ENCODE data around the gene AATK. TPM values are rescaled to one million over a fixed set of nuclear protein-coding genes. Genes with fewer than 3 reads are reported as not detected.

AATK gene
- total and polyA plus RNA-seq, 2 donors (not counting 3 experiments of a cell fraction or from before 2014, with no cell fraction given), result 0.69 to 1.00 TPM

DNA sequence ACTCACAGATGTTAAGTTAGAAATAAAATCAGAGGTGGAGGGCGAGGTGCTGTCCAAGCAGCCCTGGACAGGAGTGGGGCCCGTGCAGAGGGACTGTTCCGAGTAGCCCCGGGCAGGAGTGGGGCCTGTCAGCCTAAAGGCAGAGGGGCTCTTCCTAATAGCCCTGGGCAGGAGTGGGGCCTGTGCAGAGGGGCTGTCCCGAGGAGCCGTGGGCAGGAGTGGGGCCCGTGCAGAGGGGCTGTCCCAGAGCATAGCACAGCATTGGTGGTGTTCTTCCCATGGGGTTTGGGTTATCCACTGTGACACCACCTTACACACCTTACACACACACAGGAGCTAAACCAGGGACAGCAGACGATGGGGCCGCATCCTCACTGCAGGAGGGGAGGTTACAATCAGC lies 46.3 kb upstream of the AATK start:
- no peak overlapping the region for H3K9ac ChIP-seq (replicated peaks; ENCODE audit: extremely low read depth, insufficient read depth, low read length)
- FAIRE-seq (no peak), DNase-seq (ENCODE audit: low read depth, low spot score) (no peak)
- H2AFZ ChIP-seq (ENCODE audit: low read depth, low read length), result no peak overlapping the region
- intact Hi-C loops (cut with micrococcal nuclease) (no loop called here), dilution Hi-C loops (cut with MboI; ENCODE audit: extremely low pct_ligation_motif_present, low sequenced_read_pairs) (no loop called here)
- H3K27me3 ChIP-seq (ENCODE audit: control insufficient read depth in 2 of 2, insufficient read depth in 2 of 2, low read length in 2 of 2), result no peaks in the 10 kb centered on the region
- POLR2A ChIA-PET, result no interaction called here
- no peaks in the 10 kb centered on the region for H4K20me1 ChIP-seq (replicated peaks; ENCODE audit: control insufficient read depth, extremely low read depth, insufficient read depth, low read length)
- H3K79me2 ChIP-seq (ENCODE audit: control insufficient read depth, insufficient read depth, low read length), result no peaks in the 10 kb centered on the region
- peaks cover 6% of the 10 kb centered on the region for H3K4me1 ChIP-seq (ENCODE audit: control insufficient read depth, extremely low read depth, insufficient read depth, low read length)
- H3K36me3 ChIP-seq (ENCODE audit: control insufficient read depth in 2 of 2, extremely low read depth in 1 of 2, insufficient read depth in 2 of 2, low read length in 2 of 2), result no peaks in the 10 kb centered on the region
- no peaks in the 10 kb centered on the region for H3K9me1 ChIP-seq (replicated peaks; ENCODE audit: control insufficient read depth, extremely low read depth, insufficient read depth, low read length)
- TF ChIP-seq, protein P1, sequence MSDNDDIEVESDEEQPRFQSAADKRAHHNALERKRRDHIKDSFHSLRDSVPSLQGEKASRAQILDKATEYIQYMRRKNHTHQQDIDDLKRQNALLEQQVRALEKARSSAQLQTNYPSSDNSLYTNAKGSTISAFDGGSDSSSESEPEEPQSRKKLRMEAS (IDR thresholded peaks at IDR 0.05; ENCODE audit: insufficient read depth, insufficient read length), result no peak
- TF ChIP-seq, protein P2, sequence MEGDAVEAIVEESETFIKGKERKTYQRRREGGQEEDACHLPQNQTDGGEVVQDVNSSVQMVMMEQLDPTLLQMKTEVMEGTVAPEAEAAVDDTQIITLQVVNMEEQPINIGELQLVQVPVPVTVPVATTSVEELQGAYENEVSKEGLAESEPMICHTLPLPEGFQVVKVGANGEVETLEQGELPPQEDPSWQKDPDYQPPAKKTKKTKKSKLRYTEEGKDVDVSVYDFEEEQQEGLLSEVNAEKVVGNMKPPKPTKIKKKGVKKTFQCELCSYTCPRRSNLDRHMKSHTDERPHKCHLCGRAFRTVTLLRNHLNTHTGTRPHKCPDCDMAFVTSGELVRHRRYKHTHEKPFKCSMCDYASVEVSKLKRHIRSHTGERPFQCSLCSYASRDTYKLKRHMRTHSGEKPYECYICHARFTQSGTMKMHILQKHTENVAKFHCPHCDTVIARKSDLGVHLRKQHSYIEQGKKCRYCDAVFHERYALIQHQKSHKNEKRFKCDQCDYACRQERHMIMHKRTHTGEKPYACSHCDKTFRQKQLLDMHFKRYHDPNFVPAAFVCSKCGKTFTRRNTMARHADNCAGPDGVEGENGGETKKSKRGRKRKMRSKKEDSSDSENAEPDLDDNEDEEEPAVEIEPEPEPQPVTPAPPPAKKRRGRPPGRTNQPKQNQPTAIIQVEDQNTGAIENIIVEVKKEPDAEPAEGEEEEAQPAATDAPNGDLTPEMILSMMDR (IDR thresholded peaks at IDR 0.05; ENCODE audit: extremely low read depth in 1 of 2, insufficient read depth in 1 of 2, low read depth in 1 of 2, low read length in 2 of 2), result no peak
- TF ChIP-seq JUN (IDR thresholded peaks at IDR 0.05; ENCODE audit: borderline replicate concordance, insufficient read depth, insufficient read length, low read depth), result no peak
- no peak for TF ChIP-seq POLR2A (IDR thresholded peaks at IDR 0.05; ENCODE audit: low read depth, low read length)
- TF ChIP-seq EZH2 (IDR thresholded peaks at IDR 0.05; ENCODE audit: borderline replicate concordance, low read depth, low read length, severe bottlenecking), result no peak
- TF ChIP-seq POLR2AphosphoS5 (IDR thresholded peaks at IDR 0.05; ENCODE audit: insufficient read depth, low read depth, low read length), result no peak
- no peak for TF ChIP-seq FOS (IDR thresholded peaks at IDR 0.05; ENCODE audit: borderline replicate concordance, insufficient read depth, low read length)
- TF ChIP-seq MYC (IDR thresholded peaks at IDR 0.05; ENCODE audit: low read depth, low read length), result no peak
- TF ChIP-seq GATA2 (IDR thresholded peaks at IDR 0.05; ENCODE audit: insufficient read depth, insufficient read length, low read depth, low read length), result no peak
- H3K4me2 ChIP-seq (ENCODE audit: insufficient read depth, low read length), result no peak overlapping the region
- BruUV-seq (replicated peaks), result no TSS peak
- CTCF ChIA-PET, result no interaction called here
- no peak overlapping the region for H3K4me3 ChIP-seq (replicated peaks in 1 of 3; ENCODE audit: insufficient read depth in 1 of 3, low read depth in 1 of 3, low read length in 3 of 3)
- no peaks in the 10 kb centered on the region for H3K9me3 ChIP-seq (replicated peaks; ENCODE audit: control insufficient read depth, insufficient read depth, low read length)
- no peak overlapping the region for H3K27ac ChIP-seq (ENCODE audit: insufficient read depth, low read depth, low read length)

Measured in endothelial cell of umbilical vein (primary cell).